ENCODE data around the gene BRI3. TPM values are rescaled to one million over a fixed set of nuclear protein-coding genes. Genes with fewer than 3 reads are reported as not detected.

The BRI3 gene
- total and polyA plus RNA-seq, 12 donors: 50.2 to 379 (median 182) TPM

DNA sequence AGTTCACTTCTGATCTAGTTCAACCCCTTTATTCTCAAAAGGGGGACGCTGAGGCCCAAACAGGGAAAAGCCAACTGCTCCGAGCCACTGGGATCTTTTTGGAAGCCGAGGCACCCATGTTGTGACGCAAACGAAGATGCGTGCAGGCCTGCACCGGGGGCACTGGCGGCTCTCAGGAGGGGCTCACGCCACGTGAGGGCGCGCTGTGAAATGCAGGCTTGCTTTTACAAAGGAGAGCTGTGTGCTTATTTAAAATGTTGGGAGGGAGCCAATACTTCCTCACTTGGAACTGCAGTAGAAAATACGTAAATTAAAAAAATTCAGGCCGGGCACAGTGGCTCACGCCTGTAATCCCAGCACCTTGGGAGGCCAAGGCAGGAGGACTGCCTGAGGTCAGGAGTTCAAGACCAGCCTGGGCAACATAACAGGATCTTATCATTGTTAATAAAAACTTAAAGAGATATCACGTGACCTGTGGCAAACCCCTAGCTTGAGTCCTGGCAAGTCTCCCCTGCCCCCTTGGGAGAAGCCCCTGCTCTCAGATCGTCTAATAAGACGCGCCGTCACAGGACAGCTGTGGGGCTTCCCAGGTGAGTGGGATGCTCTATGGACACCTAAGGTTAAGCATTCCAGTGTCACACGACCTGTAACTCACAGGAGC is 16.3 kb downstream of the BRI3 start:
- Histone ChIP-seq H3K9me3 (replicated peaks in 1 of 3) (no peaks in the 10 kb centered on the region), H3K4me1 (replicated peaks in 1 of 2) (no peaks in the 10 kb centered on the region), H3K27ac (no peak overlapping the region), H3K4me3 (no peak overlapping the region), H3K27me3 (no peaks in the 10 kb centered on the region), H3K36me3 (replicated peaks in 1 of 2) (peaks cover 0 to 14% of the 10 kb centered on the region in 2 donors)
- intact Hi-C loops (cut with DNase I): loop anchor here in 1 of 2 donors (5.0 kb wide), 1 partner anchor 105 kb away; the partner anchor contains the start of gene BAIAP2L1
- 79 to 87% (median 83%) methylated on average over 21 of the region's 21 CpGs for WGBS, 4 donors
- TF ChIP-seq POLR2A (IDR thresholded peaks at IDR 0.05): no peak
- TF ChIP-seq, protein P1, sequence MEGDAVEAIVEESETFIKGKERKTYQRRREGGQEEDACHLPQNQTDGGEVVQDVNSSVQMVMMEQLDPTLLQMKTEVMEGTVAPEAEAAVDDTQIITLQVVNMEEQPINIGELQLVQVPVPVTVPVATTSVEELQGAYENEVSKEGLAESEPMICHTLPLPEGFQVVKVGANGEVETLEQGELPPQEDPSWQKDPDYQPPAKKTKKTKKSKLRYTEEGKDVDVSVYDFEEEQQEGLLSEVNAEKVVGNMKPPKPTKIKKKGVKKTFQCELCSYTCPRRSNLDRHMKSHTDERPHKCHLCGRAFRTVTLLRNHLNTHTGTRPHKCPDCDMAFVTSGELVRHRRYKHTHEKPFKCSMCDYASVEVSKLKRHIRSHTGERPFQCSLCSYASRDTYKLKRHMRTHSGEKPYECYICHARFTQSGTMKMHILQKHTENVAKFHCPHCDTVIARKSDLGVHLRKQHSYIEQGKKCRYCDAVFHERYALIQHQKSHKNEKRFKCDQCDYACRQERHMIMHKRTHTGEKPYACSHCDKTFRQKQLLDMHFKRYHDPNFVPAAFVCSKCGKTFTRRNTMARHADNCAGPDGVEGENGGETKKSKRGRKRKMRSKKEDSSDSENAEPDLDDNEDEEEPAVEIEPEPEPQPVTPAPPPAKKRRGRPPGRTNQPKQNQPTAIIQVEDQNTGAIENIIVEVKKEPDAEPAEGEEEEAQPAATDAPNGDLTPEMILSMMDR (IDR thresholded peaks at IDR 0.05): no peak
- no peak for DNase-seq

DNA sequence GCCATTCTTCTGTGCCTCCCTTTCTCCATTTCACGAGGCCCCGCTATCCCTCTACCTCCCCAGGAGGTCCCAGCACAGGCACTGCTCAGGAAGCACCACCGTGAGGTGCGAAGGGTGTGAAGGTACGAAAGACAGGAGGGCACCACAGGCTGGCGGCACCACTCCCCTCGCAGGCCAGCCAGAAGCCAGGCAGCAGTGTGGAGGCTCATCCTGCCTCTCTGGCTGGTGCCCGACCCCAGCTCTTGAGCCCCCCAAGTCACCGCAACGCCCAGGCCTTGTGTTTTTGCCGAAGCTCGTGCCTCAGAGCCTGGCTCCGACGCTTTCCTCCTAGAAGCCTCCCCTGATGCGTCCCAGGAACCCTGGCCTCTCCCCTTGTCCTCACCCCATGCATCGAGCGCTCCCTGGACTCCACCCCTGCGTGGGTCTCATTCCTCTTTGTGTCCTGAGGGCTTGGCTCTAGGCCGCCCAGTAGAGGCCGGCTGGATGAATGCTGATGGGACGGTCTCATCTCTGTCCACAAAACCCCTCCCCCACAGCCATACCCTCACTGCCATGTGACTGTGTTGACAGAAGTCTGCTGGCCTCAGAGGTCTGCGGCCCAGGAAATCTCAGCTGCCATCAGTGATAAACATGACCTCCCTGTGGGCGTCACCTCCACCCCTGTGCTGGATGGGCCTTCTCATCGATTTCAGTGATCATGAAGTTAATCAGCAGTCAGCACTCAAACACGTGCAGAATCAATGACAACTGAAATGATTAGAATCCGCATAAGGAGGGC is 19.3 kb downstream of the BRI3 start:
- intact Hi-C loops (cut with DNase I): no loop called here

DNA sequence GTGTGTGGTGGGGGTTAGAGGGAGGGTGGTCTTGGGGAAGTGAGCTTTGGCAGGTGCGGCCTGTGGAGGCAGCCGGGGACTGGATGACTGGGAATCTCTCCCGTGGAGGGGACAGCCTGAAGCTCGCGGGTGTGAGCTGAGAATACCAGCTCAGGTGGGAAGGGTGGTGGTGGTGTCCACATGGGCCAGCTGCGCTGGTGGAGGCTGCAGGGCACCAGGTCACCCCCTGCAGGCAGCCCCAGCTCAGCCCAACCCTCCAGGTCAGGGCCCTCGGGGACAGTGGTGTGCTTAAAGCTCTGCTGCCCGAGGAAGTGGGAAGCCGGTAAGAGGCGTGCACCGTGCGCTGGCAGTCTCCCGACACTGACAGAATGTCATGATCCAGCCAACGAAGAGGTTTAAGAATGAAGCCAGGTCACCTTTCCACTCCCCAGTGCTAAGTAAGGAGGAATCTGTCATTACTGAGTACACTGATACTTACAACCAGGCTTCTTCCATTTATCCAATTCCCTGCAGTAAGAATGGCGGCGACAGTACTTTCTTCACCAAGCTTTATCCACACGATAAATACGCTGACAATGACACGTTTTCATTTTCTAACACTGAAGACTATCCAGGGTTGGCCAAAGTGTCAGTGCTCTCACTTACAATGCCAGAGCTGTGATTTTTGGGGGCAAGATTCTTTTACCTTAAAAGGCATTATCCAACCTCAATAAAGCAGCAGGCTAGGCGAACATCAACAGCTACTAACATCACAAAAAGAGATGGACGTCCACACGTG is 20.4 kb downstream of the BRI3 start:
- Histone ChIP-seq H3K36me3 (replicated peaks in 1 of 2) (peaks cover 0 to 10% of the 10 kb centered on the region in 2 donors), H3K4me1 (replicated peaks in 1 of 2) (no peaks in the 10 kb centered on the region), H3K9me3 (replicated peaks in 1 of 3) (no peaks in the 10 kb centered on the region), H3K27me3 (no peaks in the 10 kb centered on the region), H3K27ac (no peak overlapping the region), H3K4me3 (no peak overlapping the region)
- DNase-seq: no peak
- WGBS, 4 donors: 90 to 94% (median 93%) methylated on average over 16 to 22 of the region's 22 CpGs
- no peak for TF ChIP-seq POLR2A (IDR thresholded peaks at IDR 0.05)
- TF ChIP-seq, protein P1 (IDR thresholded peaks at IDR 0.05): no peak
- intact Hi-C loops (cut with DNase I): no loop called here

More for the DNA sequence above, 19.3 kb downstream of the BRI3 start:
- Histone ChIP-seq H3K4me1 (replicated peaks in 1 of 2) (no peaks in the 10 kb centered on the region), H3K36me3 (replicated peaks in 1 of 2) (no peaks in the 10 kb centered on the region), H3K9me3 (replicated peaks in 1 of 3) (no peaks in the 10 kb centered on the region), H3K27ac (no peak overlapping the region), H3K4me3 (no peak overlapping the region), H3K27me3 (no peaks in the 10 kb centered on the region)
- TF ChIP-seq POLR2A (IDR thresholded peaks at IDR 0.05): no peak
- TF ChIP-seq, protein P1 (IDR thresholded peaks at IDR 0.05): no peak
- 88 to 92% (median 90%) methylated on average over 21 to 26 of the region's 26 CpGs for WGBS, 4 donors
- DNase-seq: no peak
